HepG2 (cell line): Measurements from ENCODE around the gene ARMC5. TPM values are rescaled to one million over a fixed set of nuclear protein-coding genes. Genes with fewer than 3 reads are reported as not detected.

ENCODE experiments used
- CCAR2 ChIP-seq: fragments of 200-400 bp; formaldehyde crosslinking; optimal IDR thresholded peaks from 2 replicates; pipeline ENCODE3; 2018; ENCODE audit warnings: low read depth, mild to moderate bottlenecking, low read length, moderate library complexity
- ELF3 ChIP-seq: IDR thresholded peaks from 2 replicates; pipeline ENCODE4 v1.6.1; 2016; ENCODE audit warnings: missing genetic modification reagents, missing compliant biosample characterization
- ETV6 ChIP-seq: sonication (generic); formaldehyde crosslinking; conservative IDR thresholded peaks from 2 replicates; pipeline ENCODE4 v1.4.0; 2020; ENCODE audit warnings: missing genetic modification reagents
- HMG20A ChIP-seq: IDR thresholded peaks from 2 replicates; pipeline ENCODE4 v1.6.1; 2016; ENCODE audit warnings: borderline replicate concordance
- NCOA2 ChIP-seq: sonication (generic); formaldehyde crosslinking; IDR thresholded peaks from 2 replicates; pipeline ENCODE4 v1.8.0; 2022; ENCODE audit warnings: inconsistent platforms
- ONECUT2 ChIP-seq: sonication (generic); formaldehyde crosslinking; IDR thresholded peaks from 2 replicates; pipeline ENCODE4 v1.4.0; 2020; ENCODE audit warnings: missing genetic modification reagents
- RBFOX2 ChIP-seq: fragments of 200-400 bp; formaldehyde crosslinking; IDR thresholded peaks from 2 replicates; pipeline ENCODE4 v1.6.1; 2017; ENCODE audit warnings: low read depth, mild to moderate bottlenecking, low read length
- SAP130 ChIP-seq: IDR thresholded peaks from 2 replicates; pipeline ENCODE4 v1.6.1; 2016; ENCODE audit warnings: low read depth
- SP140L ChIP-seq: sonication (generic); formaldehyde crosslinking; IDR thresholded peaks from 2 replicates; pipeline ENCODE4 v1.4.0; 2020; ENCODE audit warnings: missing genetic modification reagents, borderline replicate concordance
- ZBTB21 ChIP-seq: sonication (generic); formaldehyde crosslinking; IDR thresholded peaks from 2 replicates; pipeline ENCODE4 v1.4.0; 2020; ENCODE audit warnings: missing genetic modification reagents
- ZFP90 ChIP-seq: sonication (generic); formaldehyde crosslinking; IDR thresholded peaks from 2 replicates; pipeline ENCODE4 v1.8.0; 2022; ENCODE audit warnings: missing genetic modification reagents, mild to moderate bottlenecking, inconsistent platforms, borderline replicate concordance
- ZNF20 ChIP-seq: sonication (generic); formaldehyde crosslinking; IDR thresholded peaks from 2 replicates; pipeline ENCODE4 v1.4.0; 2020; ENCODE audit warnings: mild to moderate bottlenecking, moderate library complexity, missing genetic modification reagents
- ZNF724P ChIP-seq: sonication (generic); formaldehyde crosslinking; IDR thresholded peaks from 2 replicates; pipeline ENCODE4 v1.8.0; 2022; ENCODE audit warnings: missing genetic modification reagents, borderline replicate concordance
- ZNF777 ChIP-seq: sonication (generic); formaldehyde crosslinking; IDR thresholded peaks from 2 replicates; pipeline ENCODE4 v1.4.0; 2020; ENCODE audit warnings: missing genetic modification reagents
- polyA plus RNA-seq, 8 experiments: library from polyadenylated mRNA; depleted of rRNA in 3 of 8; stranded (reverse) in 7 of 8; unstranded in 1 of 8; fragments of >200 nt; fragmentation: Illumina TruSeq in 4 of 8; extraction: Trizol in 4 of 8; gene quantifications; 2 replicates each; pipeline versions ENCODE4 v1.2.1 to v1.2.3, GENCODE V29; 2011 to 2016; ENCODE audit warnings: low read depth in 4 of 8, missing spikeins in 1 of 8, mixed read lengths in 1 of 8; ENCODE audit not compliant: insufficient read depth in 1 of 8
- total RNA-seq, 5 experiments: library from RNA; depleted of rRNA; stranded (reverse); fragments of >200 nt; fragmentation: Illumina TruSeq; extraction: Trizol; gene quantifications; 2 replicates each; pipeline ENCODE4 v1.2.3, GENCODE V29; 2016; ENCODE audit warnings: low read depth in 1 of 5
- TF ChIP-seq, protein P1 (sequence below): sonication (generic); formaldehyde crosslinking; IDR thresholded peaks from 2 replicates; pipeline ENCODE4 v1.5.0; 2020; ENCODE audit warnings: mild to moderate bottlenecking, missing genetic modification reagents, borderline replicate concordance
- TF ChIP-seq, protein P2 (sequence below), 2 experiments: fragments of 450-650 bp in 1 of 2; sonication (generic) in 1 of 2; formaldehyde crosslinking; IDR thresholded peaks; 2 replicates each; pipeline versions ENCODE4 v1.5.0 to v1.8.0; 2020 to 2022; ENCODE audit warnings: mild to moderate bottlenecking in 1 of 2, missing genetic modification reagents in 1 of 2
- TF ChIP-seq, protein P3 (sequence below): sonication (generic); formaldehyde crosslinking; IDR thresholded peaks from 2 replicates; pipeline ENCODE4 v1.4.0; 2020; ENCODE audit warnings: missing genetic modification reagents
- TF ChIP-seq, protein P4 (sequence below): sonication (generic); formaldehyde crosslinking; IDR thresholded peaks from 2 replicates; pipeline ENCODE4 v1.4.0; 2020; ENCODE audit warnings: missing genetic modification reagents, mild to moderate bottlenecking, borderline replicate concordance

The ARMC5 gene
- total and polyA plus RNA-seq, 2 of the 13 experiments (the other 11 are each of a cell fraction or from before 2014, with no cell fraction given): 10.8 to 22.3 TPM

DNA sequence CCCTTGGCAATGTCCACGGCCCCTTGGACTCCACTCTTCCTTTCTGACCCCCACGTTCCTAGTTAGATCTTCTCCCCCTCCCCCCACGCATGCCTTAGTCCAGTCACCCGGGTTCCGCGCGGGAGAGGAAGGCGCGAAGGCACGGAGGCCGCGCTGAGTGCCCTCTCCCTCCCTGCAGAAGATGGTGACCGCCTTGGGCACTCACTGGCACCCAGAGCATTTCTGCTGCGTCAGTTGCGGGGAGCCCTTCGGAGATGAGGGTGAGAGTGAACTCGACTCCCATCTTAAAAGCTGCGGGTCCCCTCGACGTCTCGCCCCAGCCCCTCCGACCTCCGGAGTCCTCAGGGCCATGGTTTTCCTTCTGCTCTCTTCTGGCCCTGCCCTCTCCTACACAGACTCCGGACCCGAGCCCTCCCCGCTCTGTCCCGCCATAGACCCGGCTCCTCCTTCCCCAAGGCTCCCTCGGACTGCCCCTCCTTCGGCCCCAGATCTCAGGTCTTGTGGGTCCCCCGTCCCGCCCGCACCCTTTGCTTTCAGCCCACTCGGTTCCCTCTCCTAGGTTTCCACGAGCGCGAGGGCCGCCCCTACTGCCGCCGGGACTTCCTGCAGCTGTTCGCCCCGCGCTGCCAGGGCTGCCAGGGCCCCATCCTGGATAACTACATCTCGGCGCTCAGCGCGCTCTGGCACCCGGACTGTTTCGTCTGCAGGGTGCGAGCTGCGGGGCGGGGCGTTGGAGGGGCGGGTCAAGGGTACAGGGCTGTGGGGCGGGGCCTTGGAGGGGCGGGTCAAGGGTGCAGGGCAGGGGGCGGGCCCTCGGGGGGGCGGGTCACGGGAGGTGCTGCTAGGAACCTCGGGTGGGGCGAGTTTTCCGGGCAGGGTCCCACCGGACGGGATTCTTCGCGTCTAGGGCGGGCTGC lies 17.3 kb downstream of the ARMC5 start (continued):
- TF ChIP-seq, protein P1, sequence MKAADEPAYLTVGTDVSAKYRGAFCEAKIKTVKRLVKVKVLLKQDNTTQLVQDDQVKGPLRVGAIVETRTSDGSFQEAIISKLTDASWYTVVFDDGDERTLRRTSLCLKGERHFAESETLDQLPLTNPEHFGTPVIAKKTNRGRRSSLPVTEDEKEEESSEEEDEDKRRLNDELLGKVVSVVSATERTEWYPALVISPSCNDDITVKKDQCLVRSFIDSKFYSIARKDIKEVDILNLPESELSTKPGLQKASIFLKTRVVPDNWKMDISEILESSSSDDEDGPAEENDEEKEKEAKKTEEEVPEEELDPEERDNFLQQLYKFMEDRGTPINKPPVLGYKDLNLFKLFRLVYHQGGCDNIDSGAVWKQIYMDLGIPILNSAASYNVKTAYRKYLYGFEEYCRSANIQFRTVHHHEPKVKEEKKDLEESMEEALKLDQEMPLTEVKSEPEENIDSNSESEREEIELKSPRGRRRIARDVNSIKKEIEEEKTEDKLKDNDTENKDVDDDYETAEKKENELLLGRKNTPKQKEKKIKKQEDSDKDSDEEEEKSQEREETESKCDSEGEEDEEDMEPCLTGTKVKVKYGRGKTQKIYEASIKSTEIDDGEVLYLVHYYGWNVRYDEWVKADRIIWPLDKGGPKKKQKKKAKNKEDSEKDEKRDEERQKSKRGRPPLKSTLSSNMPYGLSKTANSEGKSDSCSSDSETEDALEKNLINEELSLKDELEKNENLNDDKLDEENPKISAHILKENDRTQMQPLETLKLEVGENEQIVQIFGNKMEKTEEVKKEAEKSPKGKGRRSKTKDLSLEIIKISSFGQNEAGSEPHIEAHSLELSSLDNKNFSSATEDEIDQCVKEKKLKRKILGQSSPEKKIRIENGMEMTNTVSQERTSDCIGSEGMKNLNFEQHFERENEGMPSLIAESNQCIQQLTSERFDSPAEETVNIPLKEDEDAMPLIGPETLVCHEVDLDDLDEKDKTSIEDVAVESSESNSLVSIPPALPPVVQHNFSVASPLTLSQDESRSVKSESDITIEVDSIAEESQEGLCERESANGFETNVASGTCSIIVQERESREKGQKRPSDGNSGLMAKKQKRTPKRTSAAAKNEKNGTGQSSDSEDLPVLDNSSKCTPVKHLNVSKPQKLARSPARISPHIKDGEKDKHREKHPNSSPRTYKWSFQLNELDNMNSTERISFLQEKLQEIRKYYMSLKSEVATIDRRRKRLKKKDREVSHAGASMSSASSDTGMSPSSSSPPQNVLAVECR (CRISPR knock-in tag): no peak
- TF ChIP-seq, protein P2, sequence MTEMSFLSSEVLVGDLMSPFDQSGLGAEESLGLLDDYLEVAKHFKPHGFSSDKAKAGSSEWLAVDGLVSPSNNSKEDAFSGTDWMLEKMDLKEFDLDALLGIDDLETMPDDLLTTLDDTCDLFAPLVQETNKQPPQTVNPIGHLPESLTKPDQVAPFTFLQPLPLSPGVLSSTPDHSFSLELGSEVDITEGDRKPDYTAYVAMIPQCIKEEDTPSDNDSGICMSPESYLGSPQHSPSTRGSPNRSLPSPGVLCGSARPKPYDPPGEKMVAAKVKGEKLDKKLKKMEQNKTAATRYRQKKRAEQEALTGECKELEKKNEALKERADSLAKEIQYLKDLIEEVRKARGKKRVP (CRISPR knock-in tag; IDR thresholded peaks at IDR 0.05): peak in 1 of 2 experiments; percentile 34; a peak in 1 of 4 replicates
- TF ChIP-seq ETV6 (no peak), ZBTB21 (CRISPR knock-in tag) (no peak), ZNF724P (CRISPR knock-in tag) (peak; percentile 71; the same call in 1 of the 2 replicates), ZNF20 (CRISPR knock-in tag) (no peak), CCAR2 (no peak), HMG20A (CRISPR knock-in tag) (no peak), ZNF777 (CRISPR knock-in tag) (no peak), SAP130 (CRISPR knock-in tag) (no peak), NCOA2 (CRISPR knock-in tag) (no peak), ZFP90 (peak; percentile 26; the same call in 1 of the 2 replicates), SP140L (CRISPR knock-in tag) (no peak), ONECUT2 (no peak), ELF3 (CRISPR knock-in tag) (no peak), RBFOX2 (peak; percentile 27; the same call in 1 of the 2 replicates)
- TF ChIP-seq, protein P3, sequence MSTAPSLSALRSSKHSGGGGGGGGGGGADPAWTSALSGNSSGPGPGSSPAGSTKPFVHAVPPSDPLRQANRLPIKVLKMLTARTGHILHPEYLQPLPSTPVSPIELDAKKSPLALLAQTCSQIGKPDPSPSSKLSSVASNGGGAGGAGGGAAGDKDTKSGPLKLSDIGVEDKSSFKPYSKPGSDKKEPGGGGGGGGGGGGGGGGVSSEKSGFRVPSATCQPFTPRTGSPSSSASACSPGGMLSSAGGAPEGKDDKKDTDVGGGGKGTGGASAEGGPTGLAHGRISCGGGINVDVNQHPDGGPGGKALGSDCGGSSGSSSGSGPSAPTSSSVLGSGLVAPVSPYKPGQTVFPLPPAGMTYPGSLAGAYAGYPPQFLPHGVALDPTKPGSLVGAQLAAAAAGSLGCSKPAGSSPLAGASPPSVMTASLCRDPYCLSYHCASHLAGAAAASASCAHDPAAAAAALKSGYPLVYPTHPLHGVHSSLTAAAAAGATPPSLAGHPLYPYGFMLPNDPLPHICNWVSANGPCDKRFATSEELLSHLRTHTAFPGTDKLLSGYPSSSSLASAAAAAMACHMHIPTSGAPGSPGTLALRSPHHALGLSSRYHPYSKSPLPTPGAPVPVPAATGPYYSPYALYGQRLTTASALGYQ (CRISPR knock-in tag): no peak
- TF ChIP-seq, protein P4, sequence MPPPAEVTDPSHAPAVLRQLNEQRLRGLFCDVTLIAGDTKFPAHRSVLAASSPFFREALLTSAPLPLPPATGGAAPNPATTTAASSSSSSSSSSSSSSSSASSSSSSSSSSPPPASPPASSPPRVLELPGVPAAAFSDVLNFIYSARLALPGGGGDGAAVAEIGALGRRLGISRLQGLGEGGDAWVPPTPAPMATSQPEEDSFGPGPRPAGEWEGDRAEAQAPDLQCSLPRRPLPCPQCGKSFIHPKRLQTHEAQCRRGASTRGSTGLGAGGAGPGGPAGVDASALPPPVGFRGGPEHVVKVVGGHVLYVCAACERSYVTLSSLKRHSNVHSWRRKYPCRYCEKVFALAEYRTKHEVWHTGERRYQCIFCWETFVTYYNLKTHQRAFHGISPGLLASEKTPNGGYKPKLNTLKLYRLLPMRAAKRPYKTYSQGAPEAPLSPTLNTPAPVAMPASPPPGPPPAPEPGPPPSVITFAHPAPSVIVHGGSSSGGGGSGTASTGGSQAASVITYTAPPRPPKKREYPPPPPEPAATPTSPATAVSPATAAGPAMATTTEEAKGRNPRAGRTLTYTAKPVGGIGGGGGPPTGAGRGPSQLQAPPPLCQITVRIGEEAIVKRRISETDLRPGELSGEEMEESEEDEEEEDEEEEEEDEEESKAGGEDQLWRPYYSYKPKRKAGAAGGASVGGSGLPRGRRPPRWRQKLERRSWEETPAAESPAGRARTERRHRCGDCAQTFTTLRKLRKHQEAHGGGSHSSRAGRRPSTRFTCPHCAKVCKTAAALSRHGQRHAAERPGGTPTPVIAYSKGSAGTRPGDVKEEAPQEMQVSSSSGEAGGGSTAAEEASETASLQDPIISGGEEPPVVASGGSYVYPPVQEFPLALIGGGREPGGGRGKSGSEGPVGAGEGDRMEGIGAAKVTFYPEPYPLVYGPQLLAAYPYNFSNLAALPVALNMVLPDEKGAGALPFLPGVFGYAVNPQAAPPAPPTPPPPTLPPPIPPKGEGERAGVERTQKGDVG: no peak
